ENCODE results near the gene COL4A2. TPM values are rescaled to one million over a fixed set of nuclear protein-coding genes. Genes with fewer than 3 reads are reported as not detected.

COL4A2 gene
- total RNA-seq, 1 donor from 2014 or later: 1,414 TPM

- Histone ChIP-seq H3K27ac (ENCODE audit: low read depth, low read length) (no peak overlapping the region), H3K9me3 (ENCODE audit: insufficient read depth, low read depth, low read length) (no peaks in the 10 kb centered on the region), H3K36me3 (ENCODE audit: insufficient read depth, low read length) (peaks cover 20% of the 10 kb centered on the region), H3K4me2 (ENCODE audit: low read length) (no peak overlapping the region), H3K79me2 (ENCODE audit: insufficient read depth, low read length) (peaks cover 63% of the 10 kb centered on the region), H2AFZ (ENCODE audit: low read depth, low read length) (no peak overlapping the region), H3K4me1 (ENCODE audit: insufficient read depth, low read length) (peaks cover 32% of the 10 kb centered on the region), H3K9ac (ENCODE audit: low read length) (no peak overlapping the region), H3K4me3 (ENCODE audit: insufficient read depth, low read depth, low read length) (no peak overlapping the region), H3K27me3 (ENCODE audit: insufficient read depth, low read length) (no peaks in the 10 kb centered on the region), H4K20me1 (ENCODE audit: insufficient read depth, low read length) (no peaks in the 10 kb centered on the region)
- H3K36me3 Mint-ChIP-seq (ENCODE audit: low read depth, unreplicated experiment): peaks cover 19% of the 10 kb centered on the region
- TF ChIP-seq CTCF (IDR thresholded peaks at IDR 0.05; ENCODE audit: insufficient read depth, low read depth, low read length): no peak
- TF ChIP-seq EZH2 (IDR thresholded peaks at IDR 0.05; ENCODE audit: insufficient read depth, low read length): no peak
- no peaks in the 10 kb centered on the region for H3K9me3 Mint-ChIP-seq (ENCODE audit: unreplicated experiment)
- H3K27ac Mint-ChIP-seq (ENCODE audit: unreplicated experiment): peak overlapping the region; percentile 14
- H3K27me3 Mint-ChIP-seq (ENCODE audit: low read depth, unreplicated experiment): no peaks in the 10 kb centered on the region
- DNase-seq (ENCODE audit: low read depth): no peak
- peaks cover 63% of the 10 kb centered on the region for H3K4me1 Mint-ChIP-seq (ENCODE audit: low read depth, unreplicated experiment)
- FAIRE-seq: no peak
- H3K4me3 Mint-ChIP-seq (ENCODE audit: unreplicated experiment): peak overlapping the region; percentile 21
These were observed 62.3 kb downstream of the COL4A2 start for GRCh38 chr13:110369400-110369799.

GRCh38 chr13:110371550-110372465 lies 64.7 kb downstream of the COL4A2 start:
- Histone ChIP-seq H3K9ac (ENCODE audit: low read length) (peak overlapping the region; percentile 44), H3K4me1 (ENCODE audit: insufficient read depth, low read length) (peaks cover 36% of the 10 kb centered on the region), H3K36me3 (ENCODE audit: insufficient read depth, low read length) (peaks cover 25% of the 10 kb centered on the region), H3K4me3 (ENCODE audit: insufficient read depth, low read depth, low read length) (no peak overlapping the region), H3K27me3 (ENCODE audit: insufficient read depth, low read length) (no peaks in the 10 kb centered on the region), H4K20me1 (ENCODE audit: insufficient read depth, low read length) (no peaks in the 10 kb centered on the region), H3K9me3 (ENCODE audit: insufficient read depth, low read depth, low read length) (no peaks in the 10 kb centered on the region), H3K79me2 (ENCODE audit: insufficient read depth, low read length) (peaks cover 73% of the 10 kb centered on the region), H2AFZ (ENCODE audit: low read depth, low read length) (no peak overlapping the region), H3K27ac (ENCODE audit: low read depth, low read length) (peak overlapping the region; percentile 78), H3K4me2 (ENCODE audit: low read length) (peak overlapping the region; percentile 45)
- Mint-ChIP-seq H3K4me1 (ENCODE audit: low read depth, unreplicated experiment) (peaks cover 67% of the 10 kb centered on the region), H3K27ac (ENCODE audit: unreplicated experiment) (peak overlapping the region; percentile 92), H3K36me3 (ENCODE audit: low read depth, unreplicated experiment) (peaks cover 24% of the 10 kb centered on the region), H3K27me3 (ENCODE audit: low read depth, unreplicated experiment) (no peaks in the 10 kb centered on the region), H3K9me3 (ENCODE audit: unreplicated experiment) (no peaks in the 10 kb centered on the region), H3K4me3 (ENCODE audit: unreplicated experiment) (peak overlapping the region; percentile 67)
- TF ChIP-seq EZH2 (IDR thresholded peaks at IDR 0.05; ENCODE audit: insufficient read depth, low read length): no peak
- TF ChIP-seq CTCF (IDR thresholded peaks at IDR 0.05; ENCODE audit: insufficient read depth, low read depth, low read length): no peak
- FAIRE-seq (no peak), DNase-seq (ENCODE audit: low read depth) (peak; percentile 59)

- Histone ChIP-seq H3K9me3 (ENCODE audit: insufficient read depth, low read depth, low read length) (no peaks in the 10 kb centered on the region), H3K36me3 (ENCODE audit: insufficient read depth, low read length) (peaks cover 20% of the 10 kb centered on the region), H3K27me3 (ENCODE audit: insufficient read depth, low read length) (no peaks in the 10 kb centered on the region), H3K4me1 (ENCODE audit: insufficient read depth, low read length) (peaks cover 42% of the 10 kb centered on the region), H2AFZ (ENCODE audit: low read depth, low read length) (no peak overlapping the region), H3K4me3 (ENCODE audit: insufficient read depth, low read depth, low read length) (no peak overlapping the region), H3K27ac (ENCODE audit: low read depth, low read length) (peak overlapping the region; percentile 78), H3K4me2 (ENCODE audit: low read length) (no peak overlapping the region), H4K20me1 (ENCODE audit: insufficient read depth, low read length) (no peaks in the 10 kb centered on the region), H3K9ac (ENCODE audit: low read length) (peak overlapping the region; percentile 44), H3K79me2 (ENCODE audit: insufficient read depth, low read length) (peaks cover 78% of the 10 kb centered on the region)
- H3K4me3 Mint-ChIP-seq (ENCODE audit: unreplicated experiment): no peak overlapping the region
- no peaks in the 10 kb centered on the region for H3K27me3 Mint-ChIP-seq (ENCODE audit: low read depth, unreplicated experiment)
- H3K27ac Mint-ChIP-seq (ENCODE audit: unreplicated experiment): peak overlapping the region; percentile 92
- no peaks in the 10 kb centered on the region for H3K9me3 Mint-ChIP-seq (ENCODE audit: unreplicated experiment)
- H3K4me1 Mint-ChIP-seq (ENCODE audit: low read depth, unreplicated experiment): peaks cover 69% of the 10 kb centered on the region
- no peak for FAIRE-seq
- DNase-seq (ENCODE audit: low read depth): no peak
- peaks cover 22% of the 10 kb centered on the region for H3K36me3 Mint-ChIP-seq (ENCODE audit: low read depth, unreplicated experiment)
- TF ChIP-seq CTCF (IDR thresholded peaks at IDR 0.05; ENCODE audit: insufficient read depth, low read depth, low read length) (no peak), EZH2 (IDR thresholded peaks at IDR 0.05; ENCODE audit: insufficient read depth, low read length) (no peak)
These were observed 65.6 kb downstream of the COL4A2 start for GRCh38 chr13:110372676-110373075.

Data from astrocyte (in vitro differentiated cells and primary cell).